WTC11 (cell line): ENCODE measurements around the gene ANKMY2.

ENCODE experiments used
- CREB1 ChIP-seq: sonication (generic); formaldehyde crosslinking; IDR thresholded peaks from 2 replicates; pipeline ENCODE4 v1.8.0; 2023; ENCODE audit warnings: mild to moderate bottlenecking, missing genetic modification reagents
- CTCF ChIP-seq: fragments of 200-600 bp; IDR thresholded peaks from 2 replicates; pipeline ENCODE4 v1.8.0; 2022; ENCODE audit warnings: antibody characterized with exemption
- E2F5 ChIP-seq: sonication (generic); formaldehyde crosslinking; IDR thresholded peaks from 2 replicates; pipeline ENCODE4 v1.8.1; 2022; ENCODE audit warnings: mild to moderate bottlenecking, moderate library complexity, missing genetic modification reagents
- ELF4 ChIP-seq: sonication (generic); formaldehyde crosslinking; IDR thresholded peaks from 2 replicates; pipeline ENCODE4 v1.8.1; 2022; ENCODE audit warnings: low read depth, mild to moderate bottlenecking, moderate library complexity, missing genetic modification reagents
- IRF1 ChIP-seq: sonication (generic); formaldehyde crosslinking; IDR thresholded peaks from 2 replicates; pipeline ENCODE4 v1.8.0; 2023; ENCODE audit warnings: missing genetic modification reagents
- SP1 ChIP-seq: sonication (generic); formaldehyde crosslinking; conservative IDR thresholded peaks from 2 replicates; pipeline ENCODE4 v1.8.1; 2022; ENCODE audit warnings: missing genetic modification reagents
- USF1 ChIP-seq: sonication (generic); formaldehyde crosslinking; IDR thresholded peaks from 2 replicates; pipeline ENCODE4 v1.8.0; 2022; ENCODE audit warnings: mild to moderate bottlenecking, missing genetic modification reagents
- ZNF263 ChIP-seq: sonication (generic); formaldehyde crosslinking; IDR thresholded peaks from 2 replicates; pipeline ENCODE4 v1.8.1; 2022; ENCODE audit warnings: low read depth, mild to moderate bottlenecking, moderate library complexity, missing genetic modification reagents
- ZNF317 ChIP-seq: sonication (generic); formaldehyde crosslinking; IDR thresholded peaks from 2 replicates; pipeline ENCODE4 v1.8.1; 2023; ENCODE audit warnings: low read depth, mild to moderate bottlenecking, moderate library complexity, missing genetic modification reagents, borderline replicate concordance
- ZNF396 ChIP-seq: fragments of 250-450 bp; sonication (Bioruptor Pico); IDR thresholded peaks from 2 replicates; pipeline ENCODE4 v1.8.0; 2021; ENCODE audit warnings: mild to moderate bottlenecking, moderate library complexity, borderline replicate concordance

DNA sequence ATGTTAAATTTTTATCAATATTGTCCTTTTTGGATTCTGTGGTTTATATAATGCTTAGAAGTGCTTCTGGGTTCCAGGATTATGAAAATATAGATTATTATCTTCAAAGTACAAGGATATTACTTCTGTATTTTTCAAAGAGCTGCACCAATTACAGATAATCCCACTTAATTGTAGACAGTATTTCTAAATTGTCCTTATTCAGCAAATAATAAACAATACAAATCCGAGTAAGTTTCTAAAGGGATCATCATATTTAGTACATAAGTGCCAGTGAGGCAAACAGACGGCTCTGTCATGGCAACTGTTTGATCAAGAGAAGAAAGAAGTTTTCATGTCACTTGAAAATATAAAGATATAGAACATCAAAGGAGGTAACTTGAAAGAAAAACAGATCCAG is 19.2 kb downstream of the ANKMY2 start:
- TF ChIP-seq CTCF (no peak), CREB1 (CRISPR knock-in tag) (no peak), ELF4 (CRISPR knock-in tag) (no peak), SP1 (CRISPR knock-in tag) (no peak), E2F5 (CRISPR knock-in tag) (no peak), IRF1 (CRISPR knock-in tag) (no peak), ZNF396 (CRISPR knock-in tag) (no peak), USF1 (CRISPR knock-in tag) (no peak), ZNF263 (CRISPR knock-in tag) (no peak), ZNF317 (CRISPR knock-in tag) (no peak)
